Putamen (tissue), 1 donor: ENCODE measurements around the gene LHFPL6.

ENCODE experiments used
- DNase-seq: peaks from one replicate; pipeline ENCODE4 v3.0.0-alpha.2; 2016; ENCODE audit warnings: low spot score

The LHFPL6 gene

DNA sequence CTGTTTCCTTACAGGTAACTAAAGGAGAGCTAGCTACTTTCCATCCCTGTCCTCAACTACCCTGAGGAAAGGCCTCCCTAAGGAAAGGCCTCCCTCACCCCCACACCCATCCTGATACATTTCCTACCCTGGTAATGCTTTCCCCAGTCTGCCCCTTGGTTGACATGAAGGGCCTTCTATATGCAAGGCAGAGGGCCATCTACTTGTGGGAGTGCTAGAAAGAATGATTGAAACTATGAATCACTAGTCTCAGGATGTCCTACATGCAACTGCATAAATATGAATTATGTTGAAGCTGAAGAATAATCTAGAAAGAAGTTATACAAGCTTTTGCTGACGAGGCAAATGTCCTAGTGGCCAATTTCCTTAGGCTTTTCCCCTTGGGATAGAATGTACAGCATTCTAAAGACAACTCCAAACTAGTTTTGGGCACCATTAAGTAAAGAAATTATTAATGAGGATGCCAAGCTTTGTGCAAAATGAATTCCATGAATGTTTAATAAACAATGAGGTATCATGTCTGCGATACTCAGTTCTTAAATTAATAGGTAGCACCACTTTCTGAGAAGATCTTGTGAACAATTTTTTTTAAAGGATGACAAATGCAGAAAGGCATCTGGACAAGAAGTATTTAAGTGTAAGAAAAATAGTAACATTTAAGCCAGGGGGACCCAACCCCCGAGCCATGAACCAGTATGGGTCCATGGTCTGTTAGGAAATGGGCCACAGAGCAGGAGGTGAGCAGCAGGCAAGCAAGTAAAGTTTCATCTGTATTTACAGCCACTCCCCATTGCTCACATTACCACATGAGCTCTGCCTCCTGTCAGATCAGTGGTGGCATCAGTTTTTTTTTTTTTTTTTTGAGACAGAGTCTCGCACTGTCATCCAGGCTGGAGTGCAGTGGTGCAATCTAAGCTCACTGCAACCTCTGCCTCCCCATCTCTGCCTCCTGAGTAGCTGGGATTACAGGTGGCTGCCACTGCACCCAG is 223.0 kb downstream of the LHFPL6 start:
- DNase-seq = no peak

DNA sequence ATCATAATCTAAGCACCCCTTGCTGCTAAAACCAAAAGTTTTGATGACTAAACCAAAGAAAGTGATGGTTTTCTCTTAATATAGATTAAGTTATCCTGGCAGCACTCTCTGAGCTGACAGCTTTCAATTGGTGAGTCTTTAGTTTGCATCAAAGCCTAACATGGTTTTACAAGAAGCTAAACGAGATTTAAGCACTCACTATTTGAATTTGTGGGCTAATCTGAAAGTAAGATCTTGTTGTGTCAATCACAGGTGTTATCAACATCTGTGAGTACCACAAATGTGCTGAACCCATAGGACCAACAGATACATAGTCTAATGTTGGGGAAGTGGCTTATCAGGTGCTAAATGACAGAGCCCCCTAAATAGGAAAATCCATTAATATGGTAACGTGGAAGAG is 223.9 kb downstream of the LHFPL6 start:
- DNase-seq = no peak

DNA sequence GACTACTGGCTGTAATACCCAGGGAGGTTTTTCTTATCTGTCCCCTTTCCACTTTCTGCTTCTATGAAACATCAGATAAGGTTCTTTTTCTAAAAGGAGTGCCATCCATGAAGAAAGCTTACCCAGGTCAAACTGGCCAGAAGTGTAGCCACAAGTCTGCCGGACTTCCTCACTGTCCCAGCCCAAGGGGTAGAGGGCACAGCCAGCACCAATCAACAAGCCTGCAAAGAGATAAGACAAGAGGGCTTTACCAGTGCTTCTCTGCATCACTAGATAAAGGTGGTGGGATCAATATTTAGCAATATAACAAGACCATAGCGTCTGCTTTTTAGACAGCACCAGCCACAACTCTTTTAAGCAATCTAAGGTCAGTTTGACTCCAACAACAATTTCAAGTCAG is 224.7 kb downstream of the LHFPL6 start:
- no peak for DNase-seq

DNA sequence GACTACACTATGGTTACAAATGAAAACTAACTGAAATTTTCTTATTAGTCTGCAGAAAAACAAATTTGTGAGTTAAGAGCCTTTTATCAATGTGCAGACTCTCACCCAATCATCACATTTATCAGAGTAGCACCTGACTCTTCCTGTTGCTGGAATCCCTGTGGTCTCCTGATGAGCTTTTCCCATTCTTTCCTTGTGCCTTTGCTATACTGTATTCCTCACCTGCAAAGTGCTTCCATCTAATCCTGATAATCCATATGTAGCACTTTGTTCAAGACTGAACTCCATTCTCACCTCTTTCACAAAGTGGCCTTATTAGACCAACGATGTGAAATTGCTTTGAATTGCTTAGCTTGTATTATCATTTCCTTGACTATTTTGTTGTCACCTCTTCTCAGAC is 225.3 kb downstream of the LHFPL6 start:
- DNase-seq = no peak

DNA sequence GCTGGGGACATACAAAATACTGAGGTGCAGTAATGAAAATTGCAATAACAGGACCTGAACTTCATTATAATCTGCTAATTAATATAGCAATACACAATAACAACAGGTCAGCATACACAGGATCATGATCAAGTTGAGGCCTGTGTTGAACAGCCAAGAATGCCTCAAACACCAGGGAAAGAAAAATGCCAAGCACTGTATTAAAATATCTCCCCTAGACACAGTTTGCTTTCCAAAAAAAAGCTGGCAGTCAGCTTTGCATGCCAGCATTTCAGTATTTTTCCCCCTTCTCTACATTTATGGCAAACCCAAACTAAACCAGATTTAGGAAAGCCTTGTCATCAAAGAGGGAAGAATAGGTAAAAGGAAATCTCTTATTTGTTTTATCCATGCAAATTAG is 226.9 kb downstream of the LHFPL6 start:
- no peak for DNase-seq

DNA sequence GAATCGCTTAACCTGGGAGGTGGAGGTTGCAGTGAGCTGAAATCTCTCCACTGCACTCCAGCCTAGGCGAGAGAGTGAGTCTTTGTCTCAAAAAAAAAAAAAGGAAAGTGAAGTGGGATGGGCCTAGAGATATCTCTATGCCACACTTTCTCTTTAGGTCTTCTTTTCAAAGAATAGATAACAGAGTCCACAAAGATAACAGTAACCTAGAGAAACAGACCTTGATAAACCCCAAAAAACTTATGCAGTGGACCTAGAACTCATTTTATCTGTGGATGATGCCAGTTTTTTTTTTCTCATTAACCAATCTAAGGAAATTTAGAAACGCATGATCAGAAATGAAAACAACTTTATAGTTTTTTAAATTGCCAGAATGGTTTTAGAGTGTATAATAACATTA is 227.4 kb downstream of the LHFPL6 start:
- no peak for DNase-seq

DNA sequence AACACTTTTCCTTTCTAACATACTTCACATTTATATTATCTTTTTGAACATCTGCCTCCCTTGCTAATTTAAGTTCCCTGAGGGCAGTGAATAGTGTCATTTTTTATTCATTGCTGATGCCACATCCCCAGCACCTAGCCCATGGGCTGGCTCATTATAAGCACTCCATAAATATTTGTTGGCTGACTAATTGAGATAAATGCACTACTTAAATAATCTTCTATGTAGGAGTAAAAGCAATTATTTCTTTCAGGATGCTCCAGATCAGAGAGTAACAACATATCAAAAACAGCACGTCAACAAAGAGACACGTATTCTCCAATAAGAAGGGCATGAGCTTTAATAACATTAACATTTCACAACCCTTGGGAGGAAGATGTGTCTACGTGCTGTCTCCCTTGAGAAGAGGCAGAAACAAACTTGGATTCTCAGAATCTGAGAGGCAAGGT is 228.2 kb downstream of the LHFPL6 start:
- DNase-seq = no peak

DNA sequence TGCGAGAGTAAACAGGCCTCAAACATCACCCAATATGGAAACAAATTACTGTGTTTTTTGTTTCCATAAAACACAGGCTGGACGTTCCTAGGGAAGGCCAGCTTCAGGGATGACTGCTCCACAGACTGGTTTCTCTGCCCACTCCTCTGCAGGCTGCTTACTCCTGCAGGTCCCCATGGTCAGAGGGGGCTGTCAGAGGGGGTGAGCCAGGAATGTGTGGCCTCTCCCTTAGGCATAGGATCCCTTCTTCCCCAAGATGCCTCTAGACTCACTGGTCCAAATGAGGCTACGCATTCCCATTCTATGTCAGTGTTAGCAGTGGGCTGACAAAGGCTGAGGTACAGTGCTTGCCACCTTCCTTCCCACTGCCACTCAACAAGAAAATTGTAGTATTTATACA is 229.8 kb downstream of the LHFPL6 start:
- DNase-seq = no peak

DNA sequence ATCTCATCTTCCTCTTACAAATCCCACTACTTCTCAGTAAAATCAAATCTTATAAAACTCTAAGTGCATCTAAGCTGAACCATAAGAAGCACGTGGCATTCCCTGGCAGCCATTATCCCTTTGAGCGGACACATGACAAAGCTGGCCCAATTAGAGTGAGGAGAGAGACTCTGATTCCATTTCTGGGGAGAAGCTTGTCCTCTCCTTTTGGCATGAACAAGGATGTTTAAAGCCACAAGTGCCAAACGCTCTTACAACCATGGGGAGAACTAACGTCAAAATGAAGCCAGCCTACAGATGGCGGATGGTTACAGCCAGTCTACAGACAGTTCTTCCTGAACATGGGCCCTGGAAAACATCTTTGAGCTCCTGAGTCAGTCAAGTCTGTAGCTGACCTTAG is 231.3 kb downstream of the LHFPL6 start:
- DNase-seq = no peak

DNA sequence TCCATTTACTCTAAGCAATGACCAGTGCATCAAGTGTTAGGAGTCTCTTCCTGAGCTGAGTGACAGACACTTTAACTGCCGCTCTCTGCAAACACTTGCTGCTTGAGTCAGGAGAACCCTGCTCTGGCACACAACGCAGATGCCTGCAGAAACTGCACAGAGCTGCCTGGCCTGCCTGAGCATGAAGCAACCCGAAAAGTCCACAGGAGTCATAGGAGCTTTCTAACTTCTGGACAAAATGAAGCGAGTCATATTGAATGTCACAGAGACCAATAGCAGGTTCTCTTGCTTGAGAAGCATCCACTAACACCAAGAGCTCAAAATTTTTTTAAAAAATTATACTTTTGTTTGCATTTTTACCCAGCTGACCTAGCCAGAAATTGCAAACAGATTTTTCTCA is 232.4 kb downstream of the LHFPL6 start:
- no peak for DNase-seq

DNA sequence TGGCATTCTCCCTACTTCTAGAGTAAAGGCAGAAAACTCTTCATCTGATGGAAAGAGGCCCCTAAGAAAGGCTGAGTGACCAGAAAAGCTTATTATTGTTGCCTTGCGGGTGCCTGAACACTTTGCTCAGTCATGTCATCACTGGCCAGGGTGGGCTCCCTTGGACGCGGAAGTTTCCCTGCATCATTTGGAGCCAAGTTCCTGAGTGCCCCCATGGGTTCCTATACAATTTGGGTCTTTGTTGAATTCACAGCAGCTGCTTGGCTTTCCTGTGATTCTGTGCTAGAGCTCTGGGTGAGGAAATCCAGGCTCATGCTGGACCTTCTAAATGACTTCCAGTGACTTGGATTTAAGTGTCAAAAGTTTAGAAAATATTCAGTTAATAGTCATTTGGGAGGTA is 232.9 kb downstream of the LHFPL6 start:
- no peak for DNase-seq

DNA sequence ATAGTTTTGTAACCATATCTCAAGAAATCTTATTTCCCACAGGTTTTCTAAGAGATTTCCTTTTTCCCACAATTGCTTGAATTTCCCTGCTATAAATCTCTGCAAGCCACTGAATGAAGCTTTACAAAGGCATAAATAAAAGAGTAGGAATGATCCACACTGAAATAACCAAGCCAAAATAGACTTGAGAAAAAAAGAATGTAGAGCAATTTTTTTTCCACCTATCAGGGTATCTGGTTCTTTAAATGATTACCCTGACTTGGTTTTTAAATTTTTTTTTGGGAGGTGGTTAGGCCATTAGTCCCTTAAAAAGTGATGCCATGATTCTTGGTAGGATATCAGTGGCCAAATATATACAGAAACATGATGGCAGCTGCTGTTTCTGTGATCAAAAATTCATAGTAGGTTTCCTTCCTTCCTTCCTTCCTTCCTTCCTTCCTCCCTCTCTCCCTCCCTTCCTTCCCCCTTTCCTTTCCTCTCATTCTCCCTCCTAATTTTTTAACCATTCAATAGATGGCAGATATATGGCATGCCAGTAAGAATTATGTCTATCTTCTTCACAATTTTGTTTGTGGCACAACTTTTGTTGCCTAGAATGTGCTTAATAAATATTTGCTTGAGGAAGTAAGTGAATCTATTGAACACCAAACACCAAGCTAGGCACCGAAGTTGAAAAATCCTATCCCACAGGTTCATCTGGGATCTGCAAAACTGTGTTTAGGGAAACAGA is 233.7 kb downstream of the LHFPL6 start:
- no peak for DNase-seq

DNA sequence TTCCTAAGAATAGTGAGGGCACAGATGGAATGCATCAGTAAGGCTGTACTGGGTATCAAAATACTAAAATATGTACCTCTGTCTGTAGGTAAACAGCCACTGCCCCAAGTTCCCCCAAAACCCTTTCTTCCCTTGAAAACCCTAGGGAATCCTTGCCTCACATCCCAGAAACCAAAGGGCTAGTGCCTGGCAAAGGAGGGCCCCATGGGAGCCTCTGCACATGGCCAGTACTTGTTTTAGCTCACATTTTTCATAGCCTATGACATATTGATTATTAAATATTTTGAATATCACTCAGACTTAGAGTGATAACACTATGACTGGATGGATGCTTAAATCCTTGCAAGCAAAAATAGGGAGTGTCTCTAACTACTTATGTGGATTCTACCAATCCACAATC is 237.1 kb downstream of the LHFPL6 start:
- no peak for DNase-seq

DNA sequence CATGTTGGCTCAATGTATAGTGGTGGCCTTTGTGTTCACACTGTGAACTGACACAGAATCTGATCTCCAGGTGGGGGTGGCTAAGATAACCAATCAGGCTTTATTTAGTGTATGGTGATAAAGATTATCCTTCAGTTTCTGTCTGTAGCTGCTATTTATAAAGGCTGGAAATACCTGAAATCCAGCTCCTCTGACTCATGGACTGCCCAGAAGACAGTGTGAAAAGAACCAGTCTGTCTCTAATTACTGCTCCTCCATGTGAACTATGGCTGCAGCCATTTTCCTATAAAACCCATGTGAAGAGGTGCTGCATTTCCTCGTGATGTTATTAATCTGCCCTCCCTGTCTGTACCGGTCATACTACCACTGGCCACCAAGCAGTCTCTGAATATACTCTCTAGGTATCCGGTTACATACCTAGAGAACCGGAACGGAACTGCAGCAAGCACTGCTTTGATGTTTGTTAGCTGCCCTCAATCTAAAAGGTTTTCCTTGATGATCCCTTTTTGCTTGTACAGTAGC is 238.0 kb downstream of the LHFPL6 start:
- DNase-seq = no peak

DNA sequence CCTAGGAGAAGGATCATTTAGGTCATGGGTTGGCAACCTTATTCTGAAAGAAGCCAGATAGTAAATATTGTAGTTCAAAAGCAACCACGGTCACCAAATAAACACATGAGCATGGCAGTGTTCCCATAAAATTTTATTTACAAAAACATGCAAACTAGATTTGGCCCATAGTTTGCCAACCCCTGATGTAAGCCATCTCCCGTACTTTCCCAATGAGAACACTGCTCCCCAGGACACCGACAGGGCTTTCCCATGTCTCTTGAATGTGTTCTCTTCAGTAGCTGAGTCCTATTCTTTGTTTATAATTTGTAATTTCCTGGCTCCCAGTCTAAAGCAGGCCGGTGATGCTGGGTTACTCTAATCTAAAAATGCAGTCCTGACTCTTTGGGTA is 239.6 kb downstream of the LHFPL6 start:
- DNase-seq = no peak

DNA sequence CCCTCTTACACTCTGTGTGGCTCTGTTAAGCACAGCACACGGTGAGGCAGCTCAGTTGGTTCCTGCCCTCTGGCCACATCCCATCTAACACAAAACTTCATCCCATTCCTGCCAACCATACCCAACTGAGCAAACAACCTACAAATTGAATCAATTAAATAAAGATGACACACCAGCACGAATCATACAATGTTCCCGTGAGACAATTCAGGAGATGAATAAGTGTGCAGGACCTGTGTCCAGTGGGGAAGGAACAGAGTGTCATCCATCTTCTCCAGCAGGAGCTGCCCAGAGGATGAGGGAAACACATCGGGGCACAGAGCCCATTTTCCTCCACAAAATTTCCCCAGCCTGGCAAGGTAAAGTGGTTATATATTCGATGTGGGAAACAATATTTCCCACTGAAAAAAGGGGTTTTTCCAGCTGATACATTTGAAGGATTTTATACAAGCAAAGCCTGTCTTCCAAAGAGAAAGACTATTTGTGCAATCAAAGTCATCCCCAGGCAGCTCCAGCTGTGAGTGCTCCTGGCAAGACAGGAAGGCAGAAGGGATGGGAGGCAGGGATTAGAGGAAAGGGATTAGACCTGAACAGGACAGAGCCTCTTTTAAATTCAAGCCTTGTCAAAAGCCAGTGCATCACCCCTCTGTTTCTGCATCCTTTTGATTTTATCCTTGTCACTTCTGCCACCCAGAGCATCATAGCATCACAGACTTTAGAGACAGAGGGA is 240.2 kb downstream of the LHFPL6 start:
- DNase-seq = no peak

DNA sequence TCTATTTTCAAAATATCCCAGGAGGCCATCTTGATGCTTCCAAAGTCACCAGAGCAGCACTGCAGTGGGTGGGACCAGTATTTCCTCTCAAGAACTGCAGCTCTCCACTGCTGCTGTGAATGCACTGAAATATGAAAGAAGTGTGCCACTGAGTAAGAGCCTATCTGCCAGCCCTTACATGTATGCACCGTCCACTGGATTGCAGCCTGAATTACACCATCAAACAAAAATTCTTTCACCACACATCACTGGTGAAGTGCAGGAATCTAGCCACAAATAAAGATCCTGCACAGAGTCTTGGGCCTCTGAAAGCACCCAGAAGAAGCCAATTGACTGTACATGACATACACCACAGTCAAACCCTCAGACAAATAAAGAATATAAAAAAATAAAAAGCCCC is 249.0 kb downstream of the LHFPL6 start:
- no peak for DNase-seq

DNA sequence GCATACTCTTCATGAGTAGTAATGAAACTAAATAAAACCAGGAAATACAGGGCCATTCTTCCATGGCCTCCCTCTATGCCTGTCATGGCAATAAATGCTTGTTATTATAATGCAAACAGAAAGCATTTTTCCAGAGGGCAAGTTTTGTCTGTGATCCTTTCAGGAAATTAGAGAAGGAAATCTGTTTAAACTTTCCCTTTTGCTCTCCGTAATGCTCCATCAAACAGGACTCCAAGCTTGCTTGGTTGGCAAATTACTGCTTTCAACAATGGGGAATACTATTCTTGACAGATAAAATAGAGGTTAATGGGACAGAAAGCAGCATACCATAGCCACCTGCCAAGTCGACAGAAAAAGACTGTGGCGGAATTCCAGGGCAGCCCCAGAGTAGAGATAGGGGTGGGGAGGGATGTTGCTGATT is 252.5 kb downstream of the LHFPL6 start:
- no peak for DNase-seq

DNA sequence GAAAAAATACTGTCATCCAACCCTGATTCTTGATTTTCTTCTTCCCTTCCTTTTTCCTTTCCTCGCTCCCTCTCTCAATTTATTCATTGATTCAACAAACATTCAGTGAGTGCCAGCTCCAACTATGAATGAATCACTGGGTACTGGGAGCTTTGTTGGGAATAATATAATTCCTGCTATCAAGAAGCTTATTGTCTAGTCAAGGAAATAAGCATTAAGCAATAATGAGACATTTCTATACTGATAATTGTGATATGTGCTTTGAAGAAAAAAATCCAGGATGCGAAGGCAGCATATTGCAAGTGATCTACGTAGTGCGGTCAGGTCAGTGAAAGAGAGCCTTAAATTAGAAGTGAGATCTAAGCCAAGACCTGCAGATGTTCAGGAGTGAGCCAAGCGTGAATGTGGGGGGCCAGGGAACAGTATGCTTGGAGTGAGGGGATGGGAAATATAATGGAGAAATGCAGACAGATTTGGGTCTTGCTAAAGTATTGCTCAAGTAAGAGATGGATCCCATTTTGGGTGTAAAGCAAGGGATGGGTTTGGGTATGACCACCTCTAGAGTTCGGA is 253.5 kb downstream of the LHFPL6 start:
- DNase-seq = no peak

DNA sequence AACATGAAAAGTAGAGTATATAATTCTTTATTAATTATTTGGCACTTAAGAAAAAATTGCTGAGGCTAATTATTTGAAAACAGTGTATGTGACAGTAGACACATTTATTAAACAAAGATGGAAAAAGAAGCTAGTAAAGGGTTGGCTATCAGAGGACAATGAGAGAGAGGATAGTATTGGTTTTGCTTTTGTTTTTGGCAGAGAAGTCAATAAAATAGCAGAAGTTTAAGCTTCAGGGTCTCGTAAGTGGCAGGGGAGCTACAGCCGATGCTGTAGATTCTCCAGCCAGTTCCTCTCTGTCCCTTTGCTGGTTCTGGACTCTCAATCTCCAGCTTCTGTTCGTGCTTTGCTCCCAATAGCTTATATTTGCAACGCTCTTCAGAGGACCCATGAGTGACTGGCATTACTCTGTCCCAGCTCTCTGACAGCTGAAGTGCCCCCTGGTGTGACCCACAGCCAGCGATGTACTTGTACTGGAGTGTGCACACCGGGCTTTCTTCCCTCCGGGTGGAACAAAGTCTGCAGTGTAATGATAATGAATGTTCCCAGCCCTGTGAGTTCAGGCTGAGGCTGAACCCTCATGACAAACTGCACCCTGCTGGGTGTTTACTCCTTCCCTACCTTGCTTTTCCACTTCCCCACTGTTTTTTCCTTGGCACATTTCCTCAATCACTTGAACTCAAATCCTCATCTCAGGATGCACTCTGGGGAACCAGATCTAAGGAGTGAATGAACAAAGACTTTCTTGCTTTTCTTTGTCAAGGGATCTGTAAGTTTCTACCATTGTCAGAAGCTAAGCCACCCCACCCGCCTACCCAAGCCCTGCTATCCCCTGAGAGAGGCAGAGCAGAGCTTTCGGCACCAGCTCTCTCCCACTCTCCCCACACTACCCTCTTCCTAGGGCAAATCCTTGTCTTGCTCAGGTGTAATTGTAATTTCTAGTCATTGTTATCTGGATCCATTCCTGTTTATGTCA is 254.8 kb downstream of the LHFPL6 start:
- DNase-seq = peak; percentile 15

DNA sequence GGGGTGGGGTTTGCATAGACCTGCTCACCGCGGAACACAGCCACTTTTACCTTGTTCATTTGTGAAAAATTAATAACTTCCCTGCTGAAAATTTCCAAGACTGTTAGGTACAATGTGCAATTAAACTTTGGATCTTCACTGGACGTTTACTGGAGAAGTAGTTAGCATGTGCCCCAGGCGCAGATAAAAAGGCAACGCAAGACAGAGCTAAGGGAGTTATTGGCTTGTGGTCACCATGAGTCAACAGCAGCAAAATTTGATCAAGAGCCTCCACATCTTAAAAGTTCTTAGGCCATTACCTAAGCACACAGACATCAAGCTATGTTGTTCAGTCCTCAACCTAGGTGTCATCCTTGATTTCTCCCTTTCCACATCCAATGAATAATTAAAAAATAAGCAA is 257.0 kb downstream of the LHFPL6 start:
- DNase-seq = no peak
